MCF 10A (cell line): ENCODE results near the gene AP2B1. TPM values are rescaled to one million over a fixed set of nuclear protein-coding genes. Genes with fewer than 3 reads are reported as not detected.
A peak's percentile ranks its signal among the peaks of the same experiment; 100 is the strongest.

Source experiments
- BruUV-seq: library from RNA; stranded (reverse); fragments of 400-500 nt; replicated peaks from 2 replicates; lab custom pipeline; 2021; lab: Mats Ljungman, UMichigan
- CTCF ChIA-PET: fragments of 300-600 bp; sonication (Branson Sonifier 250); formaldehyde crosslinking; extraction: SDS; loops from one replicate; lab custom pipeline; 2021; ENCODE audit warnings: antibody characterized with exemption, inconsistent platforms; lab: Yijun Ruan, JAX
- POLR2A ChIA-PET: fragments of 300-600, 350-650 bp; sonication (Branson Sonifier 250); formaldehyde crosslinking; extraction: SDS; loops from one replicate; lab custom pipeline; 2020; ENCODE audit warnings: antibody characterized with exemption, inconsistent platforms; lab: Yijun Ruan, JAX
- DNase-seq: peaks from one replicate; pipeline ENCODE4 v3.0.0-alpha.2; 2018; ENCODE audit not compliant: unreplicated experiment
- H3K27ac Mint-ChIP-seq: one replicate; pipeline ENCODE4 v1.8.0; 2022; ENCODE audit warnings: mild to moderate bottlenecking, low read depth, mixed read lengths; ENCODE audit not compliant: unreplicated experiment
- H3K27me3 Mint-ChIP-seq: one replicate; pipeline ENCODE4 v1.8.0; 2022; ENCODE audit warnings: mixed read lengths; ENCODE audit not compliant: insufficient read depth, unreplicated experiment
- H3K36me3 Mint-ChIP-seq: one replicate; pipeline ENCODE4 v1.8.0; 2022; ENCODE audit warnings: mild to moderate bottlenecking, moderate library complexity, mixed read lengths; ENCODE audit not compliant: insufficient read depth, unreplicated experiment
- H3K4me1 Mint-ChIP-seq: one replicate; pipeline ENCODE4 v1.8.0; 2022; ENCODE audit warnings: mixed read lengths; ENCODE audit not compliant: insufficient read depth, unreplicated experiment
- H3K4me3 Mint-ChIP-seq: one replicate; pipeline ENCODE4 v1.8.0; 2022; ENCODE audit warnings: mild to moderate bottlenecking, moderate library complexity, mixed read lengths; ENCODE audit not compliant: unreplicated experiment
- H3K9me3 Mint-ChIP-seq: one replicate; pipeline ENCODE4 v1.8.0; 2022; ENCODE audit warnings: mixed read lengths; ENCODE audit not compliant: unreplicated experiment
- CTCF ChIP-seq: fragments of 200-600 bp; IDR thresholded peaks from one replicate; pipeline ENCODE4 v1.8.0; 2022; ENCODE audit warnings: antibody characterized with exemption, mild to moderate bottlenecking; ENCODE audit not compliant: unreplicated experiment
- intact Hi-C: fragments of 100-400 bp; cut with micrococcal nuclease; formaldehyde crosslinking; loops from 2 replicates; pipeline ENCODE4 v1.14.1; 2022
- total RNA-seq: library from RNA; stranded (reverse); gene quantifications from 2 replicates; pipeline ENCODE4 v1.2.3, GENCODE V29; 2022

Gene AP2B1
- total RNA-seq, 1 experiment from 2014 or later: 227 TPM

GRCh38 chr17:35715416-35715815 is 128.3 kb downstream of the AP2B1 start:
- Mint-ChIP-seq H3K9me3 (no peaks in the 10 kb centered on the region), H3K4me1 (peaks cover 14% of the 10 kb centered on the region), H3K36me3 (peaks cover 54% of the 10 kb centered on the region), H3K27ac (no peak overlapping the region), H3K27me3 (no peaks in the 10 kb centered on the region), H3K4me3 (no peak overlapping the region)
- no peak for TF ChIP-seq CTCF
- DNase-seq: no peak
- ChIA-PET POLR2A (interaction anchor here (0.6 to 1.8 kb wide), 2 partner anchors 56 to 93 kb away, joined by 3 to 5 read pairs; partner anchors contain the start of gene TAF15), CTCF (interaction anchor here (0.6 to 5.4 kb wide), 3 partner anchors 32 to 1319 kb away, joined by 3 to 33 read pairs (median 4); no protein-coding TSS in a partner anchor)
- BruUV-seq: no TSS peak
- intact Hi-C loops: no loop called here

DNA sequence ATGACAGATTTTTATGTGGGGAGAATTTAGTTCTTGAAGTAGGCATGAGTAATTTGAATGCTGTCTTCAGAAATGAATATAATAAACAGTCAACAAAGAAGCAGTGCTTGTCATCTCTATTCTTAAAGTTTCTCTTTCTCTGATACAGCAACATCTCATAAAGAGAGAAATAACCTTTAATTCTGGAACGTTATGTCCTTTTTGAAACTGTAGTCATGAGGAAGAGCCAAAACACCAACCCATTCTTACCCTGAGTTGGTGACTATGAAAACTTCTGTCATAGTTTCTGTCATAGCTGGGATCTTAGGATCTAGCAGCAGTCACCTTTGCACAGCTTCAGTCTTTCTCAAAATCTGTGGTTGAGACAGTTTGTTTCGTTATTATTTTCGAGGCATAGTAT is 129.1 kb downstream of the AP2B1 start:
- Mint-ChIP-seq H3K36me3 (peaks cover 53% of the 10 kb centered on the region), H3K27ac (no peak overlapping the region), H3K4me1 (peaks cover 14% of the 10 kb centered on the region), H3K4me3 (no peak overlapping the region), H3K9me3 (no peaks in the 10 kb centered on the region), H3K27me3 (no peaks in the 10 kb centered on the region)
- no peak for DNase-seq
- BruUV-seq: no TSS peak
- intact Hi-C loops: no loop called here
- CTCF ChIA-PET: interaction anchor here (0.6 to 5.4 kb wide), 4 partner anchors 32 to 1319 kb away, joined by 3 to 33 read pairs (median 4); no protein-coding TSS in a partner anchor
- POLR2A ChIA-PET: interaction anchor here (1.8 kb wide), 1 partner anchor 93 kb away, joined by 5 read pairs; the partner anchor contains the start of gene TAF15
- no peak for TF ChIP-seq CTCF

DNA sequence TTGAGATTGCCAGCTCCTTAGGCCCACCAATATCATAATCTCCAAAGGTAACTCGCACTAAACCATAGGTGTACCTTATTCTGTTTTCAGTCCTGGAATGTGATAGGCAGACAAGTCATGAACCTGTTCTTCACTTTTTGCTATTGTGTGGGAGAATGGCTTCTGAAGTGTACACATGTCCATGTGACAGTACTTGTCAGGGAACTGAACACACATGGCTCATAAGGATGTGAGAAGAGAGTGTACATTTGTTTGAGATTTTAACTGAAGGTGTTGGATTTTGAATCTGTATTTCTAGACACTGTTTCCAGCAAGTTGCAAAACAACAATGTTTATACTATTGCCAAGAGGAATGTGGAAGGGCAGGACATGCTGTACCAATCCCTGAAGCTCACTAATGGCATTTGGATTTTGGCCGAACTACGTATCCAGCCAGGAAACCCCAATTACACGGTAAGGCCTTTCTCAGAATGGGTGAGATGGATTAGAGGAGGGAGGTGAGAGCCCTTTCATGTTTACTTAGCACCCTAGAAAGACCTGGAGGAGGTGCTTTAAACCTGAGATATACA is 129.9 kb downstream of the AP2B1 start:
- peak overlapping the region; percentile 4 for H3K4me3 Mint-ChIP-seq
- BruUV-seq: no TSS peak
- no peak for TF ChIP-seq CTCF
- DNase-seq: no peak
- intact Hi-C loops: no loop called here
- peaks cover 14% of the 10 kb centered on the region for H3K4me1 Mint-ChIP-seq
- CTCF ChIA-PET: interaction anchor here (1.1 to 5.4 kb wide), 3 partner anchors 31 to 92 kb away, joined by 3 to 33 read pairs (median 12); no protein-coding TSS in a partner anchor
- H3K36me3 Mint-ChIP-seq: peaks cover 54% of the 10 kb centered on the region
- H3K27ac Mint-ChIP-seq: no peak overlapping the region
- H3K27me3 Mint-ChIP-seq: no peaks in the 10 kb centered on the region
- H3K9me3 Mint-ChIP-seq: no peaks in the 10 kb centered on the region
- POLR2A ChIA-PET: interaction anchor here (0.6 to 1.8 kb wide), 4 partner anchors 11 to 95 kb away, joined by 3 to 5 read pairs (median 3); partner anchors contain the start of genes RASL10B and TAF15

DNA sequence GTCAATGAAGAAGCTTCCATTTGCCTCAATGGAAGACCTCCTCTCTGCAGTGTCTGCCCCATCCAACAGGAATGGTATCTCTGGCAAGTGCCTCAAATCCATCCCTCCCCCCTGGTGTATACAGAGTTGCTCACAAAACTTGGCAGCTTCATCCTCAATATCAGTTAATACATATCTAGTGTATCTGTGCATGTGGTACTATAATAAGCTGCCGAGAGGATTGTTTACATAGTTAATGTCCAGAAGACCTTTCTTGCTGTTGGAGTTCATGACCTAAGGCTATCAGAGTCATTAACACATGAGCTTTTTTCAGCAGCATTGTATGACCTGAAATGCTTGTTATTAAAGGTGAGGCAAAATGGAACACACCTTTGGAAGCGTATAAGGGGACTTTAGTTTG is 130.4 kb downstream of the AP2B1 start:
- no peak overlapping the region for H3K27ac Mint-ChIP-seq
- no peak for TF ChIP-seq CTCF
- peaks cover 14% of the 10 kb centered on the region for H3K4me1 Mint-ChIP-seq
- no TSS peak for BruUV-seq
- H3K4me3 Mint-ChIP-seq: peak overlapping the region; percentile 4
- H3K9me3 Mint-ChIP-seq: no peaks in the 10 kb centered on the region
- DNase-seq: no peak
- no peaks in the 10 kb centered on the region for H3K27me3 Mint-ChIP-seq
- intact Hi-C loops: no loop called here
- CTCF ChIA-PET: interaction anchor here (0.7 to 5.4 kb wide), 5 partner anchors 8 to 104 kb away, joined by 3 to 33 read pairs (median 3); no protein-coding TSS in a partner anchor
- H3K36me3 Mint-ChIP-seq: peaks cover 51% of the 10 kb centered on the region
- POLR2A ChIA-PET: interaction anchor here (0.6 to 1.8 kb wide), 5 partner anchors 11 to 94 kb away, joined by 3 to 5 read pairs (median 3); partner anchors contain the start of genes RASL10B and TAF15
